Gastrocnemius medialis (tissue), 4 donors: ENCODE measurements around the gene PRR14L.

ENCODE experiments used
- CTCF ChIP-seq, 5 experiments: fragments of 450-650 bp in 3 of 5; fragments of 200-600 bp in 2 of 5; sonication (generic) in 2 of 5; IDR thresholded peaks in 4 of 5; conservative IDR thresholded peaks in 1 of 5; 1 replicate in 4 of 5; 2 replicates in 1 of 5; pipeline ENCODE4 v1.5.1; 2016 to 2019; ENCODE audit warnings: antibody characterized with exemption in 5 of 5, mild to moderate bottlenecking in 3 of 5, moderate library complexity in 3 of 5
- POLR2A ChIP-seq, 2 donors: fragments of 450-650 bp; IDR thresholded peaks; one replicate each; pipeline ENCODE4 v1.6.1; 2017; ENCODE audit warnings: antibody characterized with exemption in 2 of 2, mild to moderate bottlenecking in 2 of 2, moderate library complexity in 2 of 2

GRCh38 chr22:31739795-31740201, 10.1 kb downstream of the PRR14L start:
- no peak for TF ChIP-seq CTCF (IDR thresholded peaks at IDR 0.05 in 4 of 5, conservative IDR thresholded peaks at IDR 0.05 in 1 of 5)
- TF ChIP-seq POLR2A (IDR thresholded peaks at IDR 0.05) = no peak
